HG02763 (cell line): ENCODE data around the gene KLHL5.
"Not testable (repeated sequence)": the region's sequence is repeated elsewhere in the genome, so short reads cannot be mapped to it uniquely, and the experiment has no call there.

ENCODE experiments used
- ATAC-seq: cut with Tn5 transposase; IDR thresholded peaks from one replicate; pipeline ENCODE4 v1.9.1; 2021; ENCODE audit warnings: mild to moderate bottlenecking, moderate library complexity; ENCODE audit not compliant: unreplicated experiment

KLHL5 gene, protein sequence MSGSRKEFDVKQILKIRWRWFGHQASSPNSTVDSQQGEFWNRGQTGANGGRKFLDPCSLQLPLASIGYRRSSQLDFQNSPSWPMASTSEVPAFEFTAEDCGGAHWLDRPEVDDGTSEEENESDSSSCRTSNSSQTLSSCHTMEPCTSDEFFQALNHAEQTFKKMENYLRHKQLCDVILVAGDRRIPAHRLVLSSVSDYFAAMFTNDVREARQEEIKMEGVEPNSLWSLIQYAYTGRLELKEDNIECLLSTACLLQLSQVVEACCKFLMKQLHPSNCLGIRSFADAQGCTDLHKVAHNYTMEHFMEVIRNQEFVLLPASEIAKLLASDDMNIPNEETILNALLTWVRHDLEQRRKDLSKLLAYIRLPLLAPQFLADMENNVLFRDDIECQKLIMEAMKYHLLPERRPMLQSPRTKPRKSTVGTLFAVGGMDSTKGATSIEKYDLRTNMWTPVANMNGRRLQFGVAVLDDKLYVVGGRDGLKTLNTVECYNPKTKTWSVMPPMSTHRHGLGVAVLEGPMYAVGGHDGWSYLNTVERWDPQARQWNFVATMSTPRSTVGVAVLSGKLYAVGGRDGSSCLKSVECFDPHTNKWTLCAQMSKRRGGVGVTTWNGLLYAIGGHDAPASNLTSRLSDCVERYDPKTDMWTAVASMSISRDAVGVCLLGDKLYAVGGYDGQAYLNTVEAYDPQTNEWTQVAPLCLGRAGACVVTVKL

GRCh38 chr4:39062094-39062769 is at the start of gene KLHL5:
Gene KLHL5 (plus strand): TSS chr4:39062232. CDS start chr4:39062653, 421 bp downstream.
- no peak for ATAC-seq

DNA sequence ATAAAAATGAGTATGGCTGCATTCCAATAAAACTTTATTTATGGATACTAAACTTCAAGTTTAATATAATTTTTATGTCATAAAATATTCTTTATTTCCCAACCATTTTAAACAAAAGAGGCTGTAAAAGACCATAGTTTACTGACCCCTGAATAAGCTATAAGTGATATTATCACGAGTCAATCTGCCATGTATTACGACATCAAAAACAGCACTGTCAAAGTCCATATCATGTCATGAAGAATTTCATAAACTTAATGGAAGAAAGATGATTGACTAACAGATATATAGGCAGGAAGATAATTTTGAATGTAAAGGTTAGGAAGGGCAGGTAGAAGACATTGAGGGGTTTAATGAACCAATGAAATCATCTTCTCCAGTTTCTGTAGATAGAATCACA is 48.0 kb upstream of the KLHL5 start:
- no peak for ATAC-seq

DNA sequence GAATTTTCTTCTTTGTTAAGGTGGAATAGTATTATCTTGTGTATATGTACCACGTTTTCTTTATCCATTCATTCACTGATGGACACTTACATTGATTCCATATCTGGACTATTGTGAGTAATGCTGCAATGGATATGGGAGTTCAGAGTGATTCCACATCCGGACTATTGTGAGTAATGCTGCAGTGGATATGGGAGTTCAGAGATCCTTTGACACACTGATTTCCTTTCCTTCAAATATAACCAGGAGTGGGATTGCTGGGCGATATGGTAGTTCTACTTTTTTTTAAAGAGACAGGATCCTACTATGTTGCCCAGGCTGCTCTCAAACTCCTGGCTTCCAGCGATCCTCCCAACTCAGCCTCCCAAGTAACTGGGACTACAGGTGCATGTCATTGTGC is 41.9 kb upstream of the KLHL5 start:
- ATAC-seq = no peak

DNA sequence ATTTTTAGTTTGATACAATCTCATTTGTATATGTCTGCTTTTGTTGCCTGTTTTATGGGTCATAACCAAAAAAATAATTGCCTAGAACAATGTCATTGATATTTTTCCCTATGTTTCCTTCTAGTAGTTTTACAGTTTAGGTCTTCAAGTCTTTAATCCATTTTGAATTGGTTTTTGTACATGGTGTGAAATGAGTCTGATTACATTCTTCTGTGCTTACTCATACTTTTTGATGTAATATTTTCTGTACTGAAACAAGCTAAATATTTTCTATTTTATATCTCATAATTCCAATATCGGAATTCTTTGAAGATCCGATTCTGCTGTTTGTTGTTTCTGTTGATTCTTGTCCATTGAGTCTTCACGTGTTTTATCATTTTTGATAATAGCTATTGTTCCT is 40.4 kb upstream of the KLHL5 start:
- no peak for ATAC-seq

- ATAC-seq = no peak
These were observed 39.8 kb upstream of the KLHL5 start for GRCh38 chr4:39022241-39022640.

DNA sequence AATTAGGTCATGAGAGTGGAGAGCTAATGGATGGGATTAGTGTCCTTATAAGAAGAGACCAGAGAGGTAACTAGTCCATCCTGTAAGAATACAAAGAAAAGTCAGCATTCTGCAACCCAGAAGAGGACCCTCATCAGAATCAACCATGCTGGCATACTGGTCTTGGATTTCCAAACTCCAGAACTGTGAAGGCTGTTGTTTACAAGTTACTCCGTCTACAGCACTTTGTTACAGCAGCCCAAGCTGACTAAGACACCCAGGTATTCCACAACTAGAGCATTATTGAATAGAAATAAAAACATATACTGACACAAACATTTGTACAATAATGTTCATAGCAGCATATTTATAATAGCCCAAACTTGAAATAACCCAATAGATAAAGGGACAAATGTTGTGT is 39.0 kb upstream of the KLHL5 start:
- ATAC-seq = no peak

DNA sequence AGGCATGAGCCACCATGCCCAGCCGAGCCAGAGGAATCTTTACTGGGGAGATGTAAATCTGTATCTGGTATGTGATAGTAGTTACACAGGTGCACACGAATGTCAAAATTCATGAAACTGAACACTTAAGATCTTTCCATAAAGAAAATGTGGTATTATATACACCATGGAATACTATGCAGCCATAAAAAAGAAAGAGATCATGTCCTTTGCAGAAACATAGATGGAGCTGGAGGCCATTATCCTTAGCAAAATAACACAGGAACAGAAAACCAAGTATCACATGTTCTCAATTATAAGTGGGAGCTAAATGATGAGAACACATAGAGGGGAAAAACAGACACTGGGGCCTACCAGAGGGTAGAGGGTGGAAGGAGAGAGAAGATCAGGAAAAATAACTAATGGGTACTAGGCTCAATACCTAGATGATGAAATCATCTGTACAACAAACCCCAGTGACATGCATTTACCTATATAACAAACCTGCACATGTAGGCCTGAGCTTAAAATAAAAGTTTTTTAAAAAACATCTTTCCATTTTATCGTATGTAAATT is 37.6 kb upstream of the KLHL5 start:
- ATAC-seq = no peak

DNA sequence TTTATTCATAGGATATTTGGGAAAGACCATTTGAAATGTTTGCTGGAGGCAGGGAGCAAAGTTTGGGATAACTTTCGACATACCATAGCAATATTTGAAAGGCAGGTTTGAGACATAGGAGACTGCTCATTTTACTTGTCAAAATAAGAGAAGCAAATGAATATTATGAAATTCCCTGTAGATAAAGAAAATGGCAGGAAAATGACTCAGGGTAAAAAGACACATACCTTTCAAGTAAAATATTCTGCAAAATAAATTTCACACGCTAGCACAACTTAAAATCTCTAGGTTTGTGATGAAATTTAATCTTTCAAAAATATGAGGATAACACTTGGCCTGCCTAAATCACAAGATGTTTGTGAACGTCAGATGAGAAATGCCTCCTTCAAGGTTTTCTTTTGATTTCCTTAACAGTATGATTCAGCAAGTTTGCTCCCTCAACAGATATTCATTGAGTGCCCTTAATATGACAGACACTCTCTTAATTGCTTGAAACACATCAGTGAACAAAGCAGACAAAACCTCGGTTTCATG is 36.4 kb upstream of the KLHL5 start:
- no peak for ATAC-seq

DNA sequence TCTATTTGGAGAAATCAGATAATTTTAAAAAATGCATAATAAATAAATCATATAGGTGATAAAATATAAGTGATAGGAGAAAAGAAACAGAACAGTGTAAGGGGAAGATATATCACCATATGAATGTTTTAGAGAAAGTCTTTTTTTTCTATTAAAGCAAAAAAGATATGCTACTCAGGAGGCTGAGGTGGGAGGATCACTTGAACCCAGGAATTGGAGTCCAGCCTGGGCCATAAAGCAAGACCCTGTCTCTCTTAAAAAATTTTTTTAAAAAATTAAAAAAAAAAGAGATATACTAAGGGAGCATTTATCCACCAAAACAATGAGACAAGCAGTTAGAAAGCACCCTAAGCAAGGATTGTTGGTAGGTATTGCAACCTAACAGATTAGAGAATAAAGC is 35.9 kb upstream of the KLHL5 start:
- ATAC-seq = no peak

DNA sequence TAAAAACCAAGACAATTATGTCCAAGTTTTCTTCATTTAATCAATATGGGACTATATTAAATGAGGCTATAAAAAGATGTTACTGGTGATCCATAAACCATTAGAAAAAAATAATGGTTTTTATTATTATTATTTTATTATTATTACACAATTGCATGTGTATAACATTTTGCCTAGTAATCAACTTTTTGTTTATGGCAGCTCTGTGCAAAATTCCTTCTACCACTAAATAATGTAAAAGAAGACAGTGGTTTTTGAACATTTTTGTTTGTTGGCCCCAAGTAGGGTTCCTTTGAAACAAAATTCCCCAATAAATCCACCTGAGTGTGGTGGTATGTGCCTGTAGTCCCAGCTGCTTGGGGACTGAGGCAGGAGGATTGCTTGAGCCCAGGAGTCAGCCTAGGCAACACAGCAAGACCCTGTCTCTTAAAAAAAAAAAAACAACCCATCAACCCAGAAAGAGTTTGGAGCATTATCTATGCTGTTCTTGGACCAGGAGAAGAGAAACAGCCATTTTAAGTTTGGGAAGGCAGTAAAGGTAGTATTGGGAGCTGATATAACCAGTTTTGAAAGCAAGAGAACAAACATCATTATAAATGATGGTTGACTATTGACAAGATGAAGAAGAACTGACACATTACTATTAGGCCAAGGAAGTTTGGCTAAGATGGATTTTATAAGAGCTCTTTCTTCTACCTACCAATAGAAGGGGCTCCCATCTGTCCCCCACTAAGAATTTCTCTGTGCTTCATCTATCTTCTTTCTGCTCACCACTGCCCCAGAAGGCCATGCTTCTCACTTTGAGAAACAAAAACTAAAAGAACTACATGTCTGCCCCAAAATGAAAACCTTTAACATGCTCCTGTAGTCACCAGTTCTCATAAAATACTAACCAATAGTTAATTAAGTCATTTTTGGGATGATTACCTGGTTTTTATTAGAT is 32.0 kb upstream of the KLHL5 start:
- ATAC-seq = no peak

DNA sequence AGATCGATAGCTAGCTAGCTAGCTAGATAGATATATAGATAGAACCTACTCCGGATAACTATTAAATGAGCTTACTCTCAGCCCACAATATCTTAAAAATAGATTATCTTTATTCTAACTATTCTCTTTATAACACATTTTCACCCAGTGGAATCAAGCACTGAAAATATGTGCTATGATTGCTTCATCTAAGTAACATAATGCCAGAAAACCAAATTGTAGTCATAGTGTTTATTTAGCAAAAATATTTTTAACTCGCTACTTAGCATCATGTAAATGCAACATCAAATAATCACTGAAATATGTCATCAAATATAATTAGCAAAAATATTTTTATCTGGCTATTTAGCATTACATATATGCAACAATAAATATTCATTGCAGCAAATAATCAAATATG is 31.3 kb upstream of the KLHL5 start:
- no peak for ATAC-seq

GRCh38 chr4:39031590-39032020 is 30.4 kb upstream of the KLHL5 start:
- not testable (repeated sequence) for ATAC-seq

GRCh38 chr4:39032218-39033085 is 29.6 kb upstream of the KLHL5 start, which contains the start of gene TMEM156:
Gene TMEM156 (minus strand): TSS chr4:39032409. CDS start chr4:39032313, 96 bp downstream.
- ATAC-seq = peak; percentile 51

- no peak for ATAC-seq
These were observed 25.9 kb upstream of the KLHL5 start for GRCh38 chr4:39036172-39036571.

DNA sequence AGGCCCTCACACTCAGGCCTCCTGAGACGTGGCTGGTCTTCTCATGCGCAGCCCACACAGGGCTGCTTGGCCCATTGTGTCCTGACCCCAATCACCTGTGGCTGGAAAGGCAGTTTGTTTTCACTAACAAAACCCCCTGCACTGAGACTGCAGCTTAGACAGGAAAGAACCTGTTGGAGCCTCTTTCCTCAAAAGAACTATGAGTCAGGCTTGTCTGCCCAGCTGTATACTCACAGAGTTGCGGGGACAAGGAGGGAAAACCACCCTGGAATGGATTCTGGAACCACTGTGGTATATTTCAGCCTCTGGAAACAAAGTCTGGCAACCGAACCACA is 24.6 kb upstream of the KLHL5 start:
- ATAC-seq = no peak

- no peak for ATAC-seq
These were observed 24.1 kb upstream of the KLHL5 start for GRCh38 chr4:39037941-39038340.

DNA sequence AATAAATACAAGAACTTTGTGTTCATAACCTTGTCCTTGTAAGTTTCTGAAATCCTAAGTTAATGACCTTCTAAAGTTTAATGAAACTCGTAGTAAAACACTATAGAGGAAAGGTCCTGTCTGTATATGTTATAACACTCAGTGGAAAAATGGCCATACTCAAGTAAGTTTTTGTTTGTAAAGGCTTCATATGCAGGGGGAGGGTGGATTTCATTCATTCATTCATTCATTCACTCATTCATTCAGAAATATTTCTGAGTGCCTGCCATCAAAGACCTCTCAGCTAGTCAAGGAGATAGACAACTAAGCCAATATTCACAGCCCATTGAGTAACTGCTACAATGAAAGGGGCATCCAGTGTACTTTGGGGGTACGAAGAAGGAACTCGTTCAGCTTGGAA is 22.9 kb upstream of the KLHL5 start:
- ATAC-seq = no peak

DNA sequence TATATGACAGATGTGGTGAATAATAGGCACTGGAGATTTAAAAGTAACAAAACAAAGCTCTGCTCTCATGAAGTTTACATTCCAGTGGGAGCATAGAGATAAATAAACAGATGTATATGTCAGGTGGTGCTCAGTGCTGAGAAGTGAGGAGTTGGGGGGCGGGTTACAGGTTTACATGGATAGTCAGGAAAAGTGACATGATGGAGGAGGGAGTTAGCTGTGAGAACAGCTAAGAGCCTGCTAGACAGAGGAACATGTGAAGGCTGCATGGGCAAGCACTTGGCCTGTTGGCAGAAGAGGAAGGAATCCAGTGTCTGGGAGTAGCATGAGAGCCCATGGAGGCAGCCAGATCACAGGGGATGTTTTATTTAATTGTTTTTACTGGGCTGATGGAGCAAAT is 19.7 kb upstream of the KLHL5 start:
- no peak for ATAC-seq
